AG08395 (cell line): ENCODE measurements around the gene RAB11FIP3.

Experiments
- DNase-seq: peaks from one replicate; pipeline ENCODE4 v3.0.0; 2012; ENCODE audit warnings: mixed read lengths, low spot score

The RAB11FIP3 gene

DNA sequence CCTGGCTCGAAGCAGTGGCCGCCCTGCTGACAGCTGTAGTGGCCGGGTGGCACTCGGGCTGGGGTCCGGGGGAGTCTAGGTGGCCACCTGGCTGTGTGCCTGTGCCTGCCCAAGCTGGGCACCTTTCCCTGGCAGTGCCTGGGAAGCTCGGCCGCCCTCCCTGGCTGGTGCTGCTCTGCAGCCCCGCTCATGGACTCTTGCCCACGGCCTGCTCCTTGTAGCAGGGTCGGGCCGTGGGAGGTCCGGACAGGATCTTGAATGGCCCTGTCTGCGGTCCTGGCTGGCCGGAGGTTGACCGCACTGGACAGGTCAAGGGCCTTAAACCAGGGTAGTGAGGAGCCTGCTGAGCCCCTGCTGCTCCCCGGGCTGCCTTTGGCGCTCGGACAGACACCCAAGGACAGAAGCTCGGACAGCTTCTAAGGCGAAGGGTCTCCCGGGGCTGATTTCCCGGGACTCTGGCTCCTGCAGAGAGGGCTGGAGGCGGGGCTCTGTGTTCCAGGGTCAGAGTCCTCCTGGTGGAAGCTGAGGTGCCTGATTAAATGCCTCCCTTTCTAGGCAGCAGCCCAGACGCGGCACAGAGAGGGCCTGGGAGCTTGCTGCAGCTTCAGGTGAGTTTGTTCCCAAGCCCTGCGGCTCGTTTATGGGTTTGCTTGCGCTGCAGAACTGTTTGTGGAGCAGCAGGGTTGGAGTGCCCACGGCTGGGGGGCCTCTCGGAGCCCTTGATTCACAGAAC lies 108.1 kb downstream of the RAB11FIP3 start:
- no peak for DNase-seq

- no peak for DNase-seq
Observed at GRCh38 chr16:534135-534534, 108.7 kb downstream of the RAB11FIP3 start.

- DNase-seq, result no peak
Observed at GRCh38 chr16:534856-535445, 109.5 kb downstream of the RAB11FIP3 start.

- DNase-seq, result peak; percentile 89
Observed at GRCh38 chr16:535446-536405, 110.3 kb downstream of the RAB11FIP3 start.

GRCh38 chr16:536746-537145 lies 111.3 kb downstream of the RAB11FIP3 start:
- no peak for DNase-seq

DNA sequence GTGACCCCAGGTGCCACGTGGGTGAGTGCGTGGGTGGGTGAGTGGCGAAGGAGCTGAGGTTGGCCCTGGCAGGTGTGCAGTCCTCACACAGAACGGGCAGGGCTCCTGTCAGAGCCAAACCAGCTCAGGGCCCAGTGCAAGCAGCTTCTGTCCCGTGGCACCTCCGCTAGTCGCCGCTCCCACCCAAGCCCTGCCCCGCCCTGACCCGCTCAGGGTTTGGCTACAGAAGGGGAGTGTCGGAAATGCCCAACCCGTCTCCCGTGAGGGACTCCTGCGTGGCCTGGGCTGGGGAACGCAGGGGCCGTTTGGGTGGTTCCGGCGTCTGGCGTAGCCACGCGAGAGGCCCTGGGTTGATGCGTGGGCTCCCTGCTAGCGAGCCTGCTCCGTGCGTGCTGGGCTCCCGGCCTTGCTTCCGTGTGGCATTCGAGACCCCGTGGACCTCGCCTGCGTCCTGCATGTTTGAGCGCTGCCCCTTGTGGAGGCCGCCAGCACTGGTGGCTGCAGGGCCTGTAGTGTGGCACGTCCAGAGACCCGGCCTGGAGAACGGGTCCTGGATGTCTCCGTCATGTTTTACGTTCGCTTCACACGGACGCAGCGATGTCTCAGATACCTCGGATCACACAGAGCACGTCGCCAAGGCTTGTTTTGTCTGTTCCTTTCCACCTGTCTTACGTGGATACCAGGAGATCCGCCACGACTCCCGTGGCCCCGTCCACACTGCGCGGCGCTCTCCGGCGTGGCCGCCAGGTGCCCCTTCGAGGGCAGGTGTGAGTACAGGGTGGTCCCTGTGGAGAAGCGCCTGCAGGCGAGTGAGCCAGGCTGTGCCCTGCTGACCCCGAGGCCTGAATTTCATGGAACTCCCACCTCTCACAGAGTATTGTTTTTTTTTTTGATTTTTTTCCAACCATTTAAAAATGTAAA lies 112.2 kb downstream of the RAB11FIP3 start:
- no peak for DNase-seq

GRCh38 chr16:539901-540530 lies 114.6 kb downstream of the RAB11FIP3 start:
- DNase-seq, result no peak

GRCh38 chr16:540645-541340 lies 115.3 kb downstream of the RAB11FIP3 start:
- no peak for DNase-seq

DNA sequence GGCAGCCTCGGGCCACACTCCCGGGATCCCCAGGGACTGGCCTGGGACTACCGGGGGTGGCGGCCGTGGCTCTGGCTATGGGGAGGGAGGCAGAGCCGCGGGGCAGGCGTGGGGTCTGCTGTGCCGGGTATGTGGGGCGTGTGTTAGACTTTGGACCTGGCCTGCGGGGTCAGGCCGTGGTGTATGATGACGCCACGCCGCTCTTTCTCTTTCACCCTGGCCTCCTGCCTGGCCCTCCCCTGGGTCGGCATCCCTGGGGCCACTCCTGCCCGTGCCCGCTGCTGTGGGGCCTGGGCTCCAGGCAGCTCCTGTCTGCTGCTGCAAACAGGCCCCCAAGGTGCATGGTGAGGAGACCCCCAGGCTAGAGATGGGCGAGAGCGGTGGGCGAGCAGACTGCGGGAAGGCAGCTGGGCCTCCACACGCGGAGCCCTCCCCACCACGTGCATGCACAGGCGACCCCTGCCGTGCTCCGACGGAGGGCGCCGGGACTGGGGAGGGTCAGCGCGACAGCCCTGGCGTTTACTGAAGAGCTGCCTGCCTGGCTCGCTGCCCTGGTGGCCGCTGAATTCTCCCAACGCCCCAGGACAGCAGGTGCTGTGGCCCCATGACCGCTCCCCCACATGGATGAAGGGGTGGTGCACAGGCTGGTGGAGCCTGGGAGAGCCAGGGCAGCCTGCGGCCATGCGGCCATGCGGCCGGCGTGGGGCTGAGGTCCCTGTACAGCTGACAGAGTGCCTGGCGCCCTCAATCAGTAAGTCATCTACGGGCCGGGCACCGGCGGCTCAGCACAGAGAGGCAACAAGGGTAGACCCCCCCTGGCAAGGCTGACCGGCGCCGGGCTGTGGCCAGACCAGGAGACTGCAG lies 118.1 kb downstream of the RAB11FIP3 start:
- no peak for DNase-seq

DNA sequence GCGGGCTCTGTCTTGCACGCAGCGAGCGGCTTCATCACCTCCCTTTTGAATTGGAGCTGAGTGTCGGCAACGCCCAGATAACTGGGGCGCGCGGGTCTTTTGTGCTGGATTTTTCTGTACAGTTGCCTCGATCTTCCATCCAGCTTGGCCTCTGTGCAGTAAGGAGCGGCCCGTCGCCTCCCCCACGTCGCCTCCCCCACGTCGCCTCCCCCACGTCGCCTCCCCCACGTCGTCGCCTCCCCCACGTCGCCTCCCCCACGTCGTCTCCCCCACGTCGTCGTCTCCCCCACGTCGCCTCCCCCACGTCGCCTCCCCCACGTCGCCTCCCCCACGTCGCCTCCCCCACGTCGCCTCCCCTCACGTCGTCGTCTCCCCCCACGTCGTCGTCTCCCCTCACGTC lies 119.1 kb downstream of the RAB11FIP3 start:
- DNase-seq, result no peak

GRCh38 chr16:546909-547770 lies 121.7 kb downstream of the RAB11FIP3 start:
- DNase-seq, result peak; percentile 55

DNA sequence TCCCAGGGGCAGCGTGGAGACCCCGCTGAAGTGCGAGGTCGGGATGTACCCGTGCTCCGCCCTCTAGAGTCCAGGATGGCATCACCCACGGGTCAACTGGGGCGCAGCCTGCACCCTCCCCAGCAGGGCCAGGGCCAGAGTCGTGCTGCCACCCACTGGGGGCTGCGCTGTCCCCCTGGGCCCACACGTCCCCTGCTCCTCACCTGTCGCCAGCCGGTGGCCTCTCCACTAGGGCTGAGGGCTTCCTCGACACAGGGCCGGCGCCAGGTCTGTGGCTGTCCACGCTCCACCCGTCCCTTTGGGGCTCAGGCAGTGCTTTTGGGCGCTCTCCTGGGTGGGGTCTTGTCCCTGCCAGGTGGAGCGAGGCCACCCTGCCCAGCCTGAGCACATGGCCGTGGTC lies 123.1 kb downstream of the RAB11FIP3 start:
- no peak for DNase-seq

- DNase-seq, result no peak
Observed at GRCh38 chr16:549544-550263, 124.3 kb downstream of the RAB11FIP3 start.

GRCh38 chr16:551210-551609 lies 125.8 kb downstream of the RAB11FIP3 start:
- DNase-seq, result no peak

GRCh38 chr16:552171-552570 lies 126.7 kb downstream of the RAB11FIP3 start:
- DNase-seq, result no peak

- DNase-seq, result no peak
Observed at GRCh38 chr16:553601-554296, 128.3 kb downstream of the RAB11FIP3 start.

DNA sequence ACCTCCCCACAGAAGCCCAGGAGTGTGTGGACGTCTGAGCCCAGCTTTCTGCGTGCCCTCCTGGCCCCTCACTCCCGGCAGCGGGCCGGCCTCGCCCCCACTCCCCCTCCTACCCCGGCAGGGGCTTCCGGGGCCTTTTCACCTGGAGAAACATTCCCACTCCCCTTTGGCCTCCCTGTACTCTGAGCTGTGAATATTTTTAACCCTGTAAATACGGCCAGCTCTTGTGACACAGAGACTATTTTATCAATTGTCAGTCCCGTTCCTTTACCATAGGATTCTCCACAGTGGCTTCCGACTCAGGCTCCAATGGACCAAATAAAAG lies 128.8 kb downstream of the RAB11FIP3 start:
- DNase-seq, result no peak
